Measurements from ENCODE around the gene LSM10. TPM values are rescaled to one million over a fixed set of nuclear protein-coding genes. Genes with fewer than 3 reads are reported as not detected.

The LSM10 gene
- total RNA-seq, 3 donors from 2014 or later (not counting 1 experiment from before 2014, with no cell fraction given) = 25.2 to 30.4 (median 26.6) TPM

DNA sequence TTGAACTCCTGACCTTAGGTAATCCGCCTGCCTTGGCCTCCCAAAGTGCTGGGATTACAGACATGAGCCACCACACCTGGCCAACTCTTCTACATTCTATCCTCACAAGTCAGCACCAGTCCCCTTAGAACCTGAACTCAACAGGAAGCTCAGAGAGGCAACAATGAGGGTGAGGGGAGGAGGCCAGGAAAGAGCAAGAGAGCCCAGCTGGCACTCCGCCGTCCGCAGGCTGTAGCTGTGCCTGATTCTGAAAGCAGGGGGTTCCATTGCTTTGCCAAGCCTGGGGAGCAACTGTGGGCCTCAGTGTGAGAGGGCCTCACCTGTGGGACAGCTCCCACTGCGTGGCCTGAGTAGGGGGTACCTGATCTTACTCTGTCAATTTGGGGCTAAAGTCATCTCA, 30.6 kb downstream of the LSM10 start:
- no peaks in the 10 kb centered on the region for H3K27me3 Mint-ChIP-seq (ENCODE audit: low read depth in 2 of 2)
- H3K9me3 Mint-ChIP-seq = no peaks in the 10 kb centered on the region
- no peaks in the 10 kb centered on the region for H3K36me3 Mint-ChIP-seq
- peaks cover 23 to 44% of the 10 kb centered on the region in 2 donors for H3K4me1 Mint-ChIP-seq
- 59% methylated on average over 4 of the region's 5 CpGs for WGBS (ENCODE audit: insufficient coverage)
- H3K4me3 ChIP-seq (ENCODE audit: low read length) = no peak overlapping the region
- no peaks in the 10 kb centered on the region for H3K9me3 ChIP-seq (ENCODE audit: control insufficient read depth, insufficient read depth, low read length)
- intact Hi-C loops (cut with micrococcal nuclease) = loop anchor here (5.0 kb wide), 3 partner anchors 35 to 60 kb away; partner anchors contain the start of genes EVA1B and SH3D21
- TF ChIP-seq, protein P1, sequence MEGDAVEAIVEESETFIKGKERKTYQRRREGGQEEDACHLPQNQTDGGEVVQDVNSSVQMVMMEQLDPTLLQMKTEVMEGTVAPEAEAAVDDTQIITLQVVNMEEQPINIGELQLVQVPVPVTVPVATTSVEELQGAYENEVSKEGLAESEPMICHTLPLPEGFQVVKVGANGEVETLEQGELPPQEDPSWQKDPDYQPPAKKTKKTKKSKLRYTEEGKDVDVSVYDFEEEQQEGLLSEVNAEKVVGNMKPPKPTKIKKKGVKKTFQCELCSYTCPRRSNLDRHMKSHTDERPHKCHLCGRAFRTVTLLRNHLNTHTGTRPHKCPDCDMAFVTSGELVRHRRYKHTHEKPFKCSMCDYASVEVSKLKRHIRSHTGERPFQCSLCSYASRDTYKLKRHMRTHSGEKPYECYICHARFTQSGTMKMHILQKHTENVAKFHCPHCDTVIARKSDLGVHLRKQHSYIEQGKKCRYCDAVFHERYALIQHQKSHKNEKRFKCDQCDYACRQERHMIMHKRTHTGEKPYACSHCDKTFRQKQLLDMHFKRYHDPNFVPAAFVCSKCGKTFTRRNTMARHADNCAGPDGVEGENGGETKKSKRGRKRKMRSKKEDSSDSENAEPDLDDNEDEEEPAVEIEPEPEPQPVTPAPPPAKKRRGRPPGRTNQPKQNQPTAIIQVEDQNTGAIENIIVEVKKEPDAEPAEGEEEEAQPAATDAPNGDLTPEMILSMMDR (IDR thresholded peaks at IDR 0.05) = no peak
- H3K27ac Mint-ChIP-seq = peak overlapping the region; percentile 74 to 86
- no peak for ATAC-seq
- DNase-seq = peak in 1 of 2 donors; percentile 73
- peaks cover 46% of the 10 kb centered on the region for H3K4me1 ChIP-seq (ENCODE audit: control insufficient read depth, insufficient read depth, low read length)
- peak overlapping the region; percentile 8 for H3K27ac ChIP-seq (ENCODE audit: low read length)
- H3K4me3 Mint-ChIP-seq = no peak overlapping the region
- peaks cover 21% of the 10 kb centered on the region for H3K36me3 ChIP-seq (ENCODE audit: control insufficient read depth, insufficient read depth, low read length)
- no peaks in the 10 kb centered on the region for H3K27me3 ChIP-seq (ENCODE audit: control insufficient read depth, insufficient read depth, low read length)

DNA sequence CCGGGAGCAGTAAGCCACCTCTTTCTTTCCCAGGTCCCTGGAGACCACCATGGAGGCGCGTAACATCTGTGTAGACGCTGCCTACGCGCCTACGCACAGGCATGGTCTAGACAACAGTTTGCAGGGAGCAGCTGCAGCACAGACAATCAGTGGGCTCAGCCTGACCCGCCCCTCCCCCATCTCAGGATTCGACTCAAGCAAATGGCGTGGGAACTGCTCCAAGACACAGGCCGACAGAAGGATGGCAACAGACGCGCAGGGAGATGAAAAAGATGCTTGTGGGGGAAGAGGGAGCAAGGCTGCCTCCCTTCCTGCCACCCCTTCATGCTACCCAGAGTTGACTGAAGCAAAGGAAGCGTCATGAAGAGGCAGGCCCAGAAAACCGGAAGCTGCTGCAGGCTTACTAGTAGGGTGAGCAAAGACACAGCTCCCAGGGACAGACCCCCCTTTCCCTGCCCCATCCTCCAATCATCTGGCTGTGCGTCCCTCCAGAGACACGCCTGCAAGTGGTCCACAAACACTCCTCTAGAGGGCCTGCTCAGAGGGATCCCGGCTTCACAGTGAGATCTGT, 31.5 kb downstream of the LSM10 start:
- no peaks in the 10 kb centered on the region for H3K27me3 Mint-ChIP-seq (ENCODE audit: low read depth in 2 of 2)
- 64% methylated on average over 15 of the region's 18 CpGs for WGBS (ENCODE audit: insufficient coverage)
- H3K4me1 Mint-ChIP-seq = peaks cover 23 to 44% of the 10 kb centered on the region in 2 donors

DNA sequence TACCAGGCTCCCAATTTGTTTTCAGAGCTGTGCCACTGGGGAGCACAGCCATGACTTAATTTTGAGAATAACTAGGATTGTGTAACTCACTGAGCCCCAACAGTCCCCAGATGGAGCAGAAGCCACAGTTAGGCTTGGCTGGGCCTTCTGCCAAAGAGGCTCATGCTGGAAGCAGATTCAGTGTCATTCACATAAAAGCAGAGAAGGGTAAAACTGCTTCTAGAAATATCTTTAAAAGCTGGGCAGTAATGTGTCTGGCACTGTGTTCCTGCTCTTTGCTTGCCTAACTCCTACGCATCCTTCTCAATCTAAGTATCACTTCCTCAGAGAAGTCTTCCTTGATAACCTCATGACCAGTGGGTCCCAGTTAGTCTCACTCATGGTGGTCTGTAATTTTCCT, 32.3 kb downstream of the LSM10 start:
- no peak for ATAC-seq
- Mint-ChIP-seq H3K27me3 (ENCODE audit: low read depth in 2 of 2) (no peaks in the 10 kb centered on the region), H3K27ac (peak overlapping the region; percentile 74 to 86), H3K4me1 (peaks cover 23 to 44% of the 10 kb centered on the region in 2 donors), H3K9me3 (no peaks in the 10 kb centered on the region), H3K4me3 (no peak overlapping the region), H3K36me3 (no peaks in the 10 kb centered on the region)
- DNase-seq = no peak
- 58% methylated on average over 1 of the region's 1 CpG for WGBS (ENCODE audit: insufficient coverage)
- Histone ChIP-seq H3K36me3 (ENCODE audit: control insufficient read depth, insufficient read depth, low read length) (peaks cover 35% of the 10 kb centered on the region), H3K27ac (ENCODE audit: low read length) (peak overlapping the region; percentile 37), H3K9me3 (ENCODE audit: control insufficient read depth, insufficient read depth, low read length) (no peaks in the 10 kb centered on the region), H3K4me1 (ENCODE audit: control insufficient read depth, insufficient read depth, low read length) (peaks cover 38% of the 10 kb centered on the region), H3K27me3 (ENCODE audit: control insufficient read depth, insufficient read depth, low read length) (no peaks in the 10 kb centered on the region), H3K4me3 (ENCODE audit: low read length) (no peak overlapping the region)
- TF ChIP-seq, protein P1 (IDR thresholded peaks at IDR 0.05) = no peak
- intact Hi-C loops (cut with micrococcal nuclease) = loop anchor here (5.0 kb wide), 3 partner anchors 37 to 58 kb away; partner anchors contain the start of genes EVA1B and SH3D21

More for the DNA sequence above, 31.5 kb downstream of the LSM10 start:
- Mint-ChIP-seq H3K36me3 (no peaks in the 10 kb centered on the region), H3K9me3 (no peaks in the 10 kb centered on the region), H3K4me3 (no peak overlapping the region), H3K27ac (peak overlapping the region; percentile 74 to 86)
- H3K4me1 ChIP-seq (ENCODE audit: control insufficient read depth, insufficient read depth, low read length) = peaks cover 42% of the 10 kb centered on the region
- intact Hi-C loops (cut with micrococcal nuclease) = loop anchor here (5.0 kb wide), 3 partner anchors 36 to 59 kb away; partner anchors contain the start of genes EVA1B and SH3D21
- ATAC-seq (peak; percentile 70 to 80 (median 75)), DNase-seq (peak in 1 of 2 donors; percentile 81)
- no peaks in the 10 kb centered on the region for H3K27me3 ChIP-seq (ENCODE audit: control insufficient read depth, insufficient read depth, low read length)
- H3K9me3 ChIP-seq (ENCODE audit: control insufficient read depth, insufficient read depth, low read length) = no peaks in the 10 kb centered on the region
- H3K36me3 ChIP-seq (ENCODE audit: control insufficient read depth, insufficient read depth, low read length) = peaks cover 28% of the 10 kb centered on the region
- TF ChIP-seq, protein P1 (IDR thresholded peaks at IDR 0.05) = no peak
- no peak overlapping the region for H3K4me3 ChIP-seq (ENCODE audit: low read length)
- H3K27ac ChIP-seq (ENCODE audit: low read length) = peak overlapping the region; percentile 37
